Colonic mucosa (tissue), 4 donors: ENCODE results near the gene SLC25A44. TPM values are rescaled to one million over a fixed set of nuclear protein-coding genes. Genes with fewer than 3 reads are reported as not detected.

Experiments
- DNase-seq: peaks from one replicate; pipeline ENCODE4 v3.0.0-alpha.2; 2020
- H3K27ac ChIP-seq: fragments of 200-600 bp; one replicate; pipeline ENCODE4 v1.8.0; 2021
- H3K27me3 ChIP-seq: fragments of 200-600 bp; one replicate; pipeline ENCODE4 v1.8.0; 2021
- H3K36me3 ChIP-seq: fragments of 200-600 bp; one replicate; pipeline ENCODE4 v1.8.0; 2021
- H3K4me1 ChIP-seq: fragments of 200-600 bp; one replicate; pipeline ENCODE4 v1.8.0; 2021; ENCODE audit warnings: mild to moderate bottlenecking
- H3K4me3 ChIP-seq: fragments of 200-600 bp; one replicate; pipeline ENCODE4 v1.8.0; 2021
- H3K9ac ChIP-seq, 2 donors: one replicate each; pipeline ENCODE4 v1.7.0; 2013; ENCODE audit warnings: control low read depth in 2 of 2, low read depth in 2 of 2, low read length in 2 of 2
- H3K9me3 ChIP-seq: fragments of 200-600 bp; one replicate; pipeline ENCODE4 v1.8.0; 2021
- CTCF ChIP-seq: fragments of 200-600 bp; IDR thresholded peaks from one replicate; pipeline ENCODE4 v1.8.0; 2022; ENCODE audit warnings: antibody characterized with exemption, mild to moderate bottlenecking
- intact Hi-C: fragments of 100-400 bp; cut with DNase I; formaldehyde crosslinking; loops from one replicate; pipeline ENCODE4 v1.14.1; 2022
- total RNA-seq, 2 donors: library from RNA; stranded (reverse); fragmentation: NEBNext Ultra II Directional in 1 of 2; extraction: Animal tissue kit (Norgen Biotek cat#: 25700) in 1 of 2; gene quantifications; one replicate each; pipeline ENCODE4 v1.2.1, GENCODE V29; 2021
- donor health status: healthy.
- donor health status: DM: no; HTN: no; CAD: no.
- donor health status: DM: no; HTN: no; CAD: no.

The SLC25A44 gene
- total RNA-seq, 2 donors from 2014 or later, result 23.6 to 26.8 TPM

GRCh38 chr1:156248323-156248683 lies 54.4 kb downstream of the SLC25A44 start:
- Histone ChIP-seq H3K36me3 (peaks cover 23% of the 10 kb centered on the region), H3K9ac (no peak overlapping the region), H3K9me3 (no peaks in the 10 kb centered on the region), H3K4me1 (peaks cover 9% of the 10 kb centered on the region), H3K27ac (no peak overlapping the region), H3K4me3 (no peak overlapping the region), H3K27me3 (peaks cover 13% of the 10 kb centered on the region)
- intact Hi-C loops, result no loop called here
- DNase-seq, result no peak
- TF ChIP-seq CTCF, result no peak

- DNase-seq, result no peak
- intact Hi-C loops, result no loop called here
- Histone ChIP-seq H3K4me3 (no peak overlapping the region), H3K4me1 (peaks cover 9% of the 10 kb centered on the region), H3K36me3 (peaks cover 31% of the 10 kb centered on the region), H3K27ac (no peak overlapping the region), H3K27me3 (peaks cover 13% of the 10 kb centered on the region), H3K9ac (no peak overlapping the region), H3K9me3 (no peaks in the 10 kb centered on the region)
- TF ChIP-seq CTCF, result no peak
Measured at GRCh38 chr1:156249593-156249992, 55.7 kb downstream of the SLC25A44 start.

GRCh38 chr1:156251527-156251926 lies 57.6 kb downstream of the SLC25A44 start:
- no peaks in the 10 kb centered on the region for H3K4me1 ChIP-seq
- H3K9ac ChIP-seq, result no peak overlapping the region
- TF ChIP-seq CTCF, result no peak
- intact Hi-C loops, result no loop called here
- H3K36me3 ChIP-seq, result peaks cover 31% of the 10 kb centered on the region
- DNase-seq, result no peak
- H3K27me3 ChIP-seq, result no peaks in the 10 kb centered on the region
- H3K9me3 ChIP-seq, result no peaks in the 10 kb centered on the region
- H3K27ac ChIP-seq, result no peak overlapping the region
- H3K4me3 ChIP-seq, result no peak overlapping the region

GRCh38 chr1:156253634-156254033 lies 59.7 kb downstream of the SLC25A44 start:
- no peaks in the 10 kb centered on the region for H3K27me3 ChIP-seq
- no peaks in the 10 kb centered on the region for H3K4me1 ChIP-seq
- peaks cover 34% of the 10 kb centered on the region for H3K36me3 ChIP-seq
- DNase-seq, result no peak
- no peak overlapping the region for H3K9ac ChIP-seq
- no peaks in the 10 kb centered on the region for H3K9me3 ChIP-seq
- TF ChIP-seq CTCF, result no peak
- intact Hi-C loops, result no loop called here
- no peak overlapping the region for H3K4me3 ChIP-seq
- no peak overlapping the region for H3K27ac ChIP-seq

- Histone ChIP-seq H3K9ac (no peak overlapping the region), H3K36me3 (peaks cover 44% of the 10 kb centered on the region), H3K27ac (no peak overlapping the region), H3K27me3 (no peaks in the 10 kb centered on the region), H3K9me3 (no peaks in the 10 kb centered on the region), H3K4me1 (no peaks in the 10 kb centered on the region), H3K4me3 (no peak overlapping the region)
- no peak for TF ChIP-seq CTCF
- no peak for DNase-seq
- intact Hi-C loops, result no loop called here
Measured at GRCh38 chr1:156257711-156258110, 63.8 kb downstream of the SLC25A44 start.

GRCh38 chr1:156258859-156259258 lies 65.0 kb downstream of the SLC25A44 start:
- no peak for TF ChIP-seq CTCF
- no peak overlapping the region for H3K9ac ChIP-seq
- peaks cover 33% of the 10 kb centered on the region for H3K36me3 ChIP-seq
- DNase-seq, result no peak
- H3K27ac ChIP-seq, result no peak overlapping the region
- no peaks in the 10 kb centered on the region for H3K27me3 ChIP-seq
- intact Hi-C loops, result no loop called here
- H3K9me3 ChIP-seq, result no peaks in the 10 kb centered on the region
- no peak overlapping the region for H3K4me3 ChIP-seq
- no peaks in the 10 kb centered on the region for H3K4me1 ChIP-seq
